CD14-positive monocyte (primary cell): Measurements from ENCODE around the gene ADGRL3. TPM values are rescaled to one million over a fixed set of nuclear protein-coding genes. Genes with fewer than 3 reads are reported as not detected.

ENCODE experiments used
- DNase-seq, 3 donors: peaks; one replicate each; pipeline ENCODE4 v3.0.0-alpha.2; 2011 to 2022
- H2AFZ ChIP-seq: 2 replicates; pipeline ENCODE4 v1.6.0; 2012; ENCODE audit warnings: mild to moderate bottlenecking, low read depth, low read length, inconsistent platforms; ENCODE audit not compliant: insufficient read depth, poor library complexity, severe bottlenecking
- H3K27ac ChIP-seq, 2 donors: 1 replicate in 1 of 2; 2 replicates in 1 of 2; pipeline ENCODE4 v1.5.1; 2012 to 2013; ENCODE audit warnings: low read length in 2 of 2, control low read depth in 1 of 2, inconsistent platforms in 1 of 2, low read depth in 1 of 2, mild to moderate bottlenecking in 1 of 2
- H3K27me3 ChIP-seq, 2 donors: one replicate each; pipeline versions ENCODE4 v1.6.0 to v1.6.1; 2011 to 2013; ENCODE audit warnings: low read length in 2 of 2; ENCODE audit not compliant: control insufficient read depth in 2 of 2, insufficient read depth in 2 of 2
- H3K36me3 ChIP-seq, 2 donors: replicated peaks in 1 of 2; 1 replicate in 1 of 2; 2 replicates in 1 of 2; pipeline versions ENCODE4 v1.5.1 to v1.6.1; 2012 to 2013; ENCODE audit warnings: low read length in 2 of 2, control low read depth in 1 of 2, inconsistent platforms in 1 of 2, mild to moderate bottlenecking in 1 of 2; ENCODE audit not compliant: insufficient read depth in 2 of 2, control insufficient read depth in 1 of 2
- H3K4me1 ChIP-seq, 2 donors: 1 replicate in 1 of 2; 2 replicates in 1 of 2; pipeline versions ENCODE4 v1.5.1 to v1.6.1; 2012 to 2013; ENCODE audit warnings: low read length in 2 of 2, control low read depth in 1 of 2, inconsistent platforms in 1 of 2, mild to moderate bottlenecking in 1 of 2, moderate library complexity in 1 of 2; ENCODE audit not compliant: insufficient read depth in 2 of 2, control insufficient read depth in 1 of 2
- H3K4me2 ChIP-seq: replicated peaks from 2 replicates; pipeline ENCODE3; 2012; ENCODE audit warnings: low read length, moderate library complexity, mild to moderate bottlenecking; ENCODE audit not compliant: poor library complexity, severe bottlenecking; ENCODE audit errors: extremely low read depth
- H3K4me3 ChIP-seq, 3 experiments: fragments of 200-600 bp in 1 of 3; sonication (generic) in 1 of 3; replicated peaks in 1 of 3; 1 replicate in 2 of 3; 2 replicates in 1 of 3; pipeline ENCODE4 v1.5.1; 2011 to 2013; ENCODE audit warnings: low read length in 3 of 3, mild to moderate bottlenecking in 3 of 3, control low read depth in 2 of 3, low read depth in 2 of 3, inconsistent platforms in 1 of 3, moderate library complexity in 1 of 3
- H3K79me2 ChIP-seq: 2 replicates; pipeline ENCODE4 v1.6.0; 2012; ENCODE audit warnings: mild to moderate bottlenecking, control low read depth, inconsistent platforms, low read length, moderate library complexity; ENCODE audit not compliant: insufficient read depth
- H3K9ac ChIP-seq: 2 replicates; pipeline ENCODE4 v1.6.0; 2017; ENCODE audit warnings: low read length, mild to moderate bottlenecking; ENCODE audit not compliant: insufficient read depth, poor library complexity, severe bottlenecking
- H3K9me3 ChIP-seq, 2 donors: replicated peaks in 1 of 2; 1 replicate in 1 of 2; 2 replicates in 1 of 2; pipeline versions ENCODE4 v1.5.1 to v1.6.1; 2012 to 2013; ENCODE audit warnings: low read length in 2 of 2, control low read depth in 1 of 2; ENCODE audit not compliant: control insufficient read depth in 1 of 2, insufficient read depth in 1 of 2
- H4K20me1 ChIP-seq: 2 replicates; pipeline ENCODE4 v1.6.0; 2012; ENCODE audit warnings: mild to moderate bottlenecking, low read length, control low read depth, moderate library complexity; ENCODE audit not compliant: insufficient read depth
- H3K27ac Mint-ChIP-seq, 7 donors: one replicate each; pipeline ENCODE4 v1.8.0; 2020; ENCODE audit warnings: mild to moderate bottlenecking in 7 of 7, mixed read lengths in 7 of 7, moderate library complexity in 6 of 7, inconsistent platforms in 2 of 7
- H3K27me3 Mint-ChIP-seq, 3 donors: one replicate each; pipeline ENCODE4 v1.8.0; 2021 to 2022; ENCODE audit warnings: low read depth in 3 of 3, mild to moderate bottlenecking in 3 of 3, mixed read lengths in 3 of 3, moderate library complexity in 3 of 3, inconsistent platforms in 1 of 3
- H3K36me3 Mint-ChIP-seq, 2 donors: one replicate each; pipeline ENCODE4 v1.8.0; 2020; ENCODE audit warnings: mixed read lengths in 2 of 2, inconsistent platforms in 1 of 2, mild to moderate bottlenecking in 1 of 2
- H3K4me1 Mint-ChIP-seq: one replicate; pipeline ENCODE4 v1.8.0; 2020; ENCODE audit warnings: mild to moderate bottlenecking, mixed read lengths
- H3K4me3 Mint-ChIP-seq, 2 donors: one replicate each; pipeline ENCODE4 v1.8.0; 2020; ENCODE audit warnings: mild to moderate bottlenecking in 2 of 2, mixed read lengths in 2 of 2, moderate library complexity in 1 of 2
- H3K9me3 Mint-ChIP-seq, 7 donors: one replicate each; pipeline ENCODE4 v1.8.0; 2020 to 2022; ENCODE audit warnings: mixed read lengths in 7 of 7, mild to moderate bottlenecking in 6 of 7, moderate library complexity in 6 of 7, inconsistent platforms in 2 of 7
- CTCF ChIP-seq: fragments of 200-600 bp; IDR thresholded peaks from one replicate; pipeline ENCODE4 v1.8.0; 2022; ENCODE audit warnings: antibody characterized with exemption, mild to moderate bottlenecking
- WGBS: methylation state at CpG from one replicate; pipeline ENCODE4 v1.1.5; 2013; ENCODE audit warnings: missing lambda C conversion rate; ENCODE audit not compliant: insufficient coverage; 5-methylcytosine and 5-hydroxymethylcytosine counted together
- intact Hi-C, 2 donors: fragments of 100-400 bp; cut with micrococcal nuclease; formaldehyde crosslinking; loops; one replicate each; pipeline versions ENCODE4 v1.15.0 to v1.15.1; 2023
- polyA plus RNA-seq, 3 donors: library from polyadenylated mRNA; depleted of rRNA in 1 of 3; unstranded in 2 of 3; stranded (reverse) in 1 of 3; fragments of 300-500 nt in 2 of 3; fragments of >200 nt in 1 of 3; fragmentation: Illumina TruSeq in 2 of 3; gene quantifications; 1 replicate in 2 of 3; 2 replicates in 1 of 3; pipeline ENCODE4 v1.2.3, GENCODE V29; 2012 to 2021

The ADGRL3 gene
- polyA plus RNA-seq, 3 donors: not detected

- DNase-seq: no peak
- Histone ChIP-seq H4K20me1 (no peaks in the 10 kb centered on the region), H3K27ac (no peak overlapping the region), H3K79me2 (no peaks in the 10 kb centered on the region), H3K4me1 (no peaks in the 10 kb centered on the region), H3K9me3 (peaks cover 0 to 3% of the 10 kb centered on the region in 2 donors), H2AFZ (no peak overlapping the region), H3K9ac (no peak overlapping the region), H3K27me3 (no peaks in the 10 kb centered on the region), H3K4me2 (no peak overlapping the region), H3K4me3 (no peak overlapping the region), H3K36me3 (no peaks in the 10 kb centered on the region)
- Mint-ChIP-seq H3K27ac (no peak overlapping the region), H3K4me3 (no peak overlapping the region), H3K27me3 (peaks cover 0 to 2% (median 0%) of the 10 kb centered on the region in 3 donors), H3K9me3 (peaks cover 0 to 14% (median 4%) of the 10 kb centered on the region in 7 donors), H3K36me3 (no peaks in the 10 kb centered on the region), H3K4me1 (no peaks in the 10 kb centered on the region)
- TF ChIP-seq CTCF: no peak
- no CpG with 5 or more reads among the region's 3 CpGs for WGBS
- intact Hi-C loops: no loop called here
Observed at GRCh38 chr4:62015043-62015739, 815.1 kb downstream of the ADGRL3 start.

DNA sequence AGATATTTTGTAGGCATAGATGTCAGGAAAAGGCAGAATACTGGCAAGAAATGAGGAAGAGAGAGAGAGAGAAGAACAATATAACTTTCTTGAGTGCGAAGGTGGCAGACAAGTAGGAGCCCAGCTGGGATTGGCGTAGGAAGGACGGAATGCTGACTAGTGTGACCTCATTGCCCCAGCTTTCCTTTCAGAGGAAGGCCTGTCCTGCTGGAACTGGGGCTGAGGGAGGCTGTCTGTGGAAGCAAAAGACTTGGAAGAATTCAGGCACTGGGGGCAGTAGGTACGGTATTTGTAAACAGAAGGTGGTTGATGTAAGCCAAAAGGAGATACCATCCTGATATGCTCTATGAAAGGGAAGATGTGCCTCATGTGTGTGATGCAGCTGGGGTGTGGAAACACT, 818.4 kb downstream of the ADGRL3 start:
- no peaks in the 10 kb centered on the region for H3K4me1 Mint-ChIP-seq
- DNase-seq: no peak
- peaks cover 0 to 10% (median 2%) of the 10 kb centered on the region in 7 donors for H3K9me3 Mint-ChIP-seq
- TF ChIP-seq CTCF: no peak
- H3K36me3 ChIP-seq: no peaks in the 10 kb centered on the region
- H4K20me1 ChIP-seq: no peaks in the 10 kb centered on the region
- H3K27ac Mint-ChIP-seq: no peak overlapping the region
- no peak overlapping the region for H2AFZ ChIP-seq
- H3K36me3 Mint-ChIP-seq: no peaks in the 10 kb centered on the region
- no peaks in the 10 kb centered on the region for H3K27me3 ChIP-seq
- peaks cover 0 to 3% of the 10 kb centered on the region in 2 donors for H3K9me3 ChIP-seq
- H3K4me1 ChIP-seq: no peaks in the 10 kb centered on the region
- H3K4me3 Mint-ChIP-seq: no peak overlapping the region
- intact Hi-C loops: no loop called here
- WGBS: 95% methylated on average over 4 of the region's 4 CpGs
- no peak overlapping the region for H3K9ac ChIP-seq
- peaks cover 0 to 2% (median 0%) of the 10 kb centered on the region in 3 donors for H3K27me3 Mint-ChIP-seq
- no peak overlapping the region for H3K27ac ChIP-seq
- no peak overlapping the region for H3K4me3 ChIP-seq
- H3K4me2 ChIP-seq: no peak overlapping the region
- H3K79me2 ChIP-seq: no peaks in the 10 kb centered on the region
